ELR (cell line): ENCODE data around the gene EML5.
"Not testable (repeated sequence)": the region's sequence is repeated elsewhere in the genome, so short reads cannot be mapped to it uniquely, and the experiment has no call there.

Experiments
- DNase-seq: peaks from one replicate; pipeline ENCODE4 v3.0.0-alpha.2; 2015; ENCODE audit warnings: low read depth

Gene EML5

DNA sequence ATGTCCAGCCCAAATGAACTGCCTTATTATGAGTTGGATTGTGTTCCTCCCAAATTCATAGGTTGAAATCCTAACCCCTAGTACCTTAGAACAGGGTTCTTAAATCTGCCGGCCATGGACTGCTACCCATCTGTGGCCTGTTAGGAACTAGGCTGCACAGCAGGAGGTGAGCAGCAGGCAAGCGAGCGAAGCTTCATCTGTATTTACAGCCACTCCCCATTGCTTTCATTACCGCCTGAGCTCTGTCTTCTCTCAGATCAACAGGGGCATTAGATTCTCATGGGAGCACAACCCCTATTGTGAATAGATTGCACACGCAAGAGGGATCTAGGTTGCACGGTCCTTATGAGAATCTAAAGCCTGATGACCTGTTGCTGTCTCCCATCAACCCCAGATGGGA lies 9.8 kb upstream of the EML5 start:
- no peak for DNase-seq

DNA sequence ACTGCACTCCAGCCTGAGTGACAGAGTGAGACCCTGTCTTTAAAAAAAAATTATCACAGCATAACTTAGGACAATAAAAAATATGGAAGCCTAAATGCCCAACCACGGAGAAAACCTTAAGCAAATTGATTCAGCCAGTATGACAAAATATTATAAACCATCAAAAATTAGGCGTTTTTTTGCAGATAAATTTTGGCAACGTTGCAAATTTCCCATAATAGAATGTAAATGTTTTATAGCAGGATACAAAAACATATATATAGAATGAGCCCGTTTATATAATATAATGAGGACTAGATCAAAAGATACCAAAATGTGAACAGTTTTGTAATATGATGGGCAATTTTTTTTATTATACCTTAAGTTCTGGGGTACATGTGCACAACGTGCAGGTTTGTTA lies 6.8 kb upstream of the EML5 start:
- no peak for DNase-seq

DNA sequence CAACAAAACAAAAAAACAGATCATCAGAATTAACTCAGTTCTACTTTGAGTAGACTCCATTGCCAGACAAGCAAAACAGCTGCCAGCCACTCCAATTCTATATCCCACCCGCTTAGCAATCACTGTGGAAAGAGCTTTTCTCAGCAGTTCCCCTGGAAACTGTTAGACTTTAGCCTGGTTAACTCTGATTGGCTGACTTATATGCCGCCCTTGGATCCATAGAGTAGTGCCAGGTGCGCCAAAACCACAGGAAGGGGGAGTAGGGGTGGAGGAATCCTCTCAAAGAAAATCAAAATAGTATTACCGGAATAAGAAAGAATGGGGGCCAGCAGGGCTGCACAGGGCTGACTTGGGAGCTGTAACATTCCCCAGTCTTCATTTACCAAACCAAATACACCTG lies 5.4 kb upstream of the EML5 start:
- no peak for DNase-seq

DNA sequence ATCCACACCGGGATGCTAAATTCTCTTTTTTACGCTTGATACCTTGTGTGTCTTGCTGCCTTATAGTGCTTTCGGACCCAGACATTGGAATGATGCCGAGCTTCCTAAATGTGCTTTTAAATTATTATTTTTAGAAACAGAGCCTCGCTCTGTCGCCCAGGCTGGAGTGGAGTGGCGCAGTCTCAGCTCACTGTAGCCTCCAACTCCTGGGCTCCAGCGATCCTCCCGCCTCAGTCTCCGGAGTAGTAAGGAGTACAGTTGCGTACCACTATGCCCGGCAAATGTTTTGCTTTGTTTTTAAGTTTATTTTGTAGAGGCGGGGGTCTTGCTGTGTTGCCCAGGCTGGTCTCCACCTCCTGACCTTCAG lies 489 bp upstream of the EML5 start:
- DNase-seq, result no peak

DNA sequence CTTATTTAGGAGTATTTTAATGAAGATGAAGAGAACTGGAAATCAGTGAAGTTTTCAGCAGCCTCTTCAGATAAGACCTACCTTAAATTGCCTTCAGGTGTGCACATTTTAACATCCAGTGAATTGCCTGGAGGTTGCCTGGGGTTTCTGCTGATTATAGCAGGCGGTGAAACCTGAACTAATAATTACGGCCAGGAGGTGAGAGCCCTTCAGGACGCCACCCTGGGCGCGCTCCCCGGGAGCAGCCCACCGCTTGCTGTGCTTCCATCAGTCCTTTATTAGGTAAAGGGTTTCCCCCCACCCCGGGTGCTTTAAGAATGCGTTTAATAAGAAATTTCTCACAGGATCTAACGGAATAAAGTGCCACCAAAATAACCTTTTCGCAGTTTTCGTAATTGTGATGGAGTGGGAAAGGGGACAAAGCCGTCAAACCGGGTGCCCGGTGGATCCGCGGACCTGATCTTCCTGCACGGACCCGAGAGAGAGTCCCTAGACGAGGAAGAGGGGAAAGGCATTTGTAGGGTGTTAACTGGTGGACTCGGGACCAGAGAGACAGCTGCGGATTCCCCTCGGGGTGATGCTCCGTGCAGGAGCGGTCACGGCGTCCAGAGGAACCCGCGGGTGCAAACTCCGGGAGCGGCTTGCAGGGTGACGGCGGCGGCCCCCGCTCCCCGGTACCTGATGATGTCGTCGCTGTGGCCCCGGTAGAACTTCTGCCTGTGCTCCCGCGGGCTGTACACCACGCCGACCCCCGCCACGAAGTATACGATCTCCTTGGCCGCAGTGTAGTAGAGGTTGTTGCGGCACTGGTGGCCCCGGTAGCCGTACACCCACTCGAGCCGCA lies 902 bp downstream of the EML5 start:
- DNase-seq, result peak; percentile 6

DNA sequence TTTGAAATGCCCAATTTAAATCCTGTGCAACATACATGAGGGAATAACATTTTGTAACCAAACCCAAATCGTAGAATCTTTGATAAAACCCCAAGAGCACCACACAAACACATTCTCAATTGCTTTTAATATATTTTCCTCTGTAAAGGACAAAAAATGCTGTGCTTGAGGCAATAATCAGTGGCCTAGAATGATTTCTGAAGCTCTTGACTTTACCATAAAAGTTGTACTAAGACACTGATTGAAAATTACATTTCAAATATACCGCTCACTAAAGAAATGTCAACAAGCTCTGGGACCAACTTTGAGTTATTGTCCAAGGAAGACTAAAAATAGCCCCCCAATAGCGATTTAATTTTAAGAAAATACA lies 1.5 kb downstream of the EML5 start:
- no peak for DNase-seq

- DNase-seq, result no peak
Observed at GRCh38 chr14:88790501-88791251, 2.1 kb downstream of the EML5 start.

- not testable (repeated sequence) for DNase-seq
Observed at GRCh38 chr14:88789573-88789972, 3.2 kb downstream of the EML5 start.

DNA sequence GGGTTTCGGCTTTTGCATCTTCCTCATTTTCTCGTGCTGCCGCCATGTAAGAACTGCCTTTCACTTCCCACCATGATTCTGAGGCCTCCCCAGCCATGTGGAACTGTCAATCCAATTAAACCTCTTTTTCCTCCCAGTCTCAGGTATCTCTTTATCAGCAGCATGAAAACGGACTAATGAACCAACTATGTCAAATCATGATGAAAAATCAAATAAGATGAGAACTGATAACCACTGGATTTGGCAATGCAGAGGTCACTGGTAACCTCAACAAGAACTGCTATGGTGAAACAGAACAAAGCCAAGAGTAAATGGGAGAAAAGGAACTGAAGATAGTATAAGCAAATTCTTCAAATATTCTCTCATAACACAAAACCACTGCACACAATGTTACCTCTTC lies 6.0 kb downstream of the EML5 start:
- DNase-seq, result no peak

- no peak for DNase-seq
Observed at GRCh38 chr14:88785911-88786310, 6.8 kb downstream of the EML5 start.

- DNase-seq, result no peak
Observed at GRCh38 chr14:88775532-88775931, 17.2 kb downstream of the EML5 start.

DNA sequence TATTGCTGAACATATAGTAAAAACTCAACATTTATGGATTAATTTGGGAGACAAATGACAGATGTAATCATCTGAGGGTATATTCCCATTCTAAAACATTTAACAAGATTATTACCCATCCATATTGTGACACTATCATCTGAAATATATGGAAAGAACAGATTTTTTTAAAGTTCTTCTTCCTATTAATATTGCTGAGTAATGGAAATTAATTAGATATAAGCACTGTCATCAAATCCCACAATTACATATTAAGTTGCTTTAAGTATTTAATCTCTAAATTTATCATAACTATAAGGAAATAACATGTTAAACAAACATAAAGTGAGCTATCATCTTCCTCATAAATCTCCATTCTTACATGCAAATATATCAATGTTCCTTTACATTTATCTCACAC lies 22.0 kb downstream of the EML5 start:
- DNase-seq, result no peak

GRCh38 chr14:88765130-88765529 lies 27.6 kb downstream of the EML5 start:
- peak; percentile 24 for DNase-seq

DNA sequence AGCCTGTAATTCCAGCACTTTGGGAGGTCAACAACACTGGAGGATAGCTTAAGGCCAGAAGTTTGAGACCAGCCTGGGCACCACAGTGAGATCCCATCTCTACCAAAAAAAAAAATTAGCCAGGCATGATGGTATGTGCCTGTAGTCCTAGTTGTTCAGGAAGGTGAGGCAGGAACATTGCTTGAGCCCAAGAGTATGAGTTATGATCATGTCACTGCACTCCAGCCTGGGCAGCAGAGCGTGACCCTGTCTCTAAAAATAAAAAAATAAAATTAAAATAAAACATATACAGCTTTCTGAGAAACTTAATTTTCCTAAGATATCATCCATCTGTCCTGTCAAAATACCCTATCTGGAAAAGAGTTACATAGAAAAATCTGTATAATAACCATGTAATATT lies 38.9 kb downstream of the EML5 start:
- DNase-seq, result no peak

GRCh38 chr14:88750945-88751344 lies 41.8 kb downstream of the EML5 start:
- no peak for DNase-seq

DNA sequence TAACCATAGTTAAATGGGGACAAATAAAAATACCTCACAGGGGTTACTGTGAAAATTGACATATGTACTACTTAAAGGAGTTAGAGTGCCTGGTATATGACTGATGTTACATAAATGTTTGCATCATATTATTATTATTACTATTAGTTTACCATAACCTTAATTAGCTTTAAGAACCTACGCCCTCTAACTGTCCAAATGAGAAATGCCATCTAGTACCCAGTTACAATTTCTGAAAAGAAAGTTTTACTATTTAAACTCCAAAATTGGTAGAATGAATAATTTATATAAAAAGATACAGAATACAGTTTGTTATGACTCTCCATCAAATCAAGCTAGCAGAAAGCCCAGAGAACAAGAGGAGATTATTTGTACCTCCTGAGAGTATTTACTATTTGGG lies 42.3 kb downstream of the EML5 start:
- no peak for DNase-seq

DNA sequence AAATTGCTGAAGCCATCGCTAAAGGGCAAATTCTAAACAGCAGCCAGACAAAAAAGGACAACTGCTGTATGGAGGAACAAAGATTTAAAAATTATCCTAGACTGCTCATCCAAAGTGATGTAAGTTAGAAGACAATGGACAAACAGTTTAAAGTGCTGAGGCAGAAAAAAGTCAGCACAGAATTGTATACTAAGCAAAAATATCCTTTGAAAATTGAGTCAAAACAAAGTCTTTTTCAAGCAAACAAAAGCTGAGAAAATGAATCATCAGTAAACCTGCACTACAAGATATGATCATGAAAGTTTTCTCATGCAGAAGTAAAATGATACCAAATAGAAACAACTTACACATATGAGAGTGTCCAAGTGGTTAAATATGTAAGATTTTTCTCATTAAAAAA lies 43.6 kb downstream of the EML5 start:
- DNase-seq, result no peak

DNA sequence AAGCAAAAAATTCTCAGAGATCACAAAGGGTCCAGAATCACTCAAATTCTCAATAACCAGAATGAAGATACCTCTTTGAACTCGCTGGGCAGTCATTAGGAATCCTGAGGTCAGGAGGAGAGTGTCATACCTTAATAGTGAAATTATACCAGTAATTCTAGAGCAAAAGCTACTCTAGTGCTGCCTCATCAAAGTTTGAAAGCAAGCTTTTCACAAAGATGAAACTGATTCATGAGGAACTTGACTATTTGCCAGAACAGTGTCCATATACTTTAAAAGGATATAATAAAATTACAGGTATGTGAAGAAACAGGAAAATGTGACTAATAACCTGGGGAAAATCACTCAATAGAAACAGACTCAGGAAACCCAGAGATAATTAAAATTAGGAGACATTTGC lies 44.5 kb downstream of the EML5 start:
- DNase-seq, result no peak

- no peak for DNase-seq
Observed at GRCh38 chr14:88746052-88746451, 46.7 kb downstream of the EML5 start.

GRCh38 chr14:88737245-88737644 lies 55.5 kb downstream of the EML5 start:
- DNase-seq, result no peak

DNA sequence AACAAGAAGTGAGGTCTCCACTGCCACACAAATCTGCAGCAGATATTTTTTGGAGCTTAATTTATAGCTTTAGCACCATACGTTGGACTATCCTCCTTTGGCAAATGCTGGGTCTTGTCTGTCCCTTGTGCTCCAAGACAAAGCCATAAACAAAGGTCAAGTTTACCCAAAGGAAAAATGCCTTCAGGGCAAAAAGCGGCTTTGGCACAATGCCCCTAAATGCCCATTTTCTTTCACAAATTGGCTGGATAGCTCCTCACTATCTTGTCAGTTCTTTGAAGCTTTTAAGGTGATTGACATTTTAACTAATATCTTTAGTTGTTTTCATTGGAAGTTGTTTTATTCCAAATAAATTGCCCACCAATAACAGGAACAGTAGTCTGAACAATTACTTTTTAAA lies 59.6 kb downstream of the EML5 start:
- DNase-seq, result no peak

DNA sequence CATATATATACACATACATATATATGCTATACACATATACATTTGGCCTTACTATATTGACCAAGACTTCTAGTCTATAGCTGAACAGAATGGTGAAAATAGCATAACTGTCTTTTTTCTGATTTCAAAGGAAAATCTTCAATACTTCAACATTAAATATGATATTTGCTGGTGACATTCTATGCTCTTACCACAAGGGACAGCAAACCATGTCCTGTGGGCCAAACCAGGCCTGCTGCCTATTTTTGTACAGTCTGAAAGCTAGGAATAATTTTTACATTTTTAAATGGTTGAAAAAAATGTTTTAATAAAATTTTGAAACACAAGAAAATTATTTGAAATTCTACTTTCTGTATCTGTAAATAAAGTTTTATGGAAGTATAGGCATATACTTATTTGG lies 63.6 kb downstream of the EML5 start:
- DNase-seq, result peak; percentile 26

- DNase-seq, result no peak
Observed at GRCh38 chr14:88727057-88727456, 65.7 kb downstream of the EML5 start.

DNA sequence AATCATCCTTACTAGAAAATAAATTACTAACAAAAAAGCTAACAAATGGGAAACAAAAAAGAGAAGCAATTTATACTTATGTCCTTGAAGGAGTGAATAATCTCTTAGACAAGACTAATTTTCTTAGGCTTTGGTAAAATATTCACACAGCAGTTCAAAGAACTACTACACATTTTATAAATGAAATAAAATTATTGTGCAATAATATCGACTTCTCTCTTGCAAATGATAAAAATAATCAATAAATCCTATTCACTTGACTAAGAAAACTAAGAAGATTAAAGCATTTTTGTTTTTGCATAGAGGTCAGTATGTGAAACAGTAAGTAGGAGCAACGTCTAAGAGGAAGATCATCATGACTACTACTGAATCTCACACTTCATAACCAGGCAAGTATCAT lies 82.0 kb downstream of the EML5 start:
- no peak for DNase-seq
